Measurements from ENCODE around the gene PLCB2.

PLCB2 gene

GRCh38 chr15:40248006-40248783, 59.5 kb downstream of the PLCB2 start:
- no peak for DNase-seq

DNA sequence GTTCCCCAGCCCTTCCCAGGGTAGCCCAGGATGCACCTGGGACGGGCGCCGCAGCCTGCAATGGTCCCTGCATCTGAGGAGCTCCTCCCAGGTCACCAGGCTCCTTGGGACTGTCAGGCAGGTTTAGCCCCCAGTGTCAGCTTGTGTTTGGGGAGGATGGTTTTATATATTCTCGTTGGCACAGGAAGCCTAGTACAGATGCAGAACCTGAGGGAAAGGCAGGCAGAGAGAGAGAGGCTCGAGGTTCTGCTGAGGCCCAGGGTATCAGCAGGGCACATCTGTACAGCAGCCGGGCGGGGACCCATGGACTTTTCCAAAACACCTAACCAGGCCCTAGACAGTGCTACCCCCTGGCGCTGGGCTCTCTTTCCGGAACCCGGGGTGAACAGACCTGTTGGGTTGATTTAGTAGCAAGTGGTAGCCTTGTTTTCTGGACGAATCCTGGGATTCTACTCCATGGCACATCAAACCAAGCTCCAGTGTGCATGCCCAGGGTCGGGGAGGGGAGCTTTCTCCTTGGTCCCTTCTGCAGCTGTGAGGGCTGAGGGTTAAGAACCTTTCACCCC, 60.2 kb downstream of the PLCB2 start:
- no peak for DNase-seq

GRCh38 chr15:40246496-40247280, 61.0 kb downstream of the PLCB2 start:
- DNase-seq = no peak

GRCh38 chr15:40245666-40246450, 61.9 kb downstream of the PLCB2 start:
- DNase-seq = no peak

DNA sequence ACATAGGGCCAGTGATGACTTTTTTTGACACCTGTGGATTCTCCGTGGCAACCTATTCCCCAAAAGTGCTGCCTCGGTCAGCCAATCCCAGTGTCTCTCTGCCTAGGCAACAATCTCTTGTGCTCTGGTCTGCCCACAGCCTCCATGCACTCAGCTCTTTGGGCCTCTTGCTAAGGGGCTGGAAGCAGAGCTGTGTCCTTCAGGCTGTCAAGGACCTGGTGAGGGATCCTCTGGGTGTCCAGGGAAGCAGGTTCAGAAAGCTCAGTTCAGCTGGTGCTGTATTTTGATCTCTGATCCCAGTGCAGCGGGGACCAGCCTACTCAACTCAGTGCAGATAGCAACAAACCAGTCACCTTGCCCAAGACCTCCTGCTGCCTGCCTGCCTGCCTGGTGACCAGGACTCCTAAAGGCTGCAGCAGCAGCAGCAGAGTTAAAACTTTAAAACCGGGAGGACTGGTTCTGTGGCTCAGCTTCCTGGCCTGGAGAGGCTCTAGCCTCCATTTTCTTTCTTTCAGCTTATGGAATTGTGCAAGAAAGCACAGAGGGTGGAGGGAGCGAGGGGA, 62.7 kb downstream of the PLCB2 start:
- DNase-seq = no peak

- DNase-seq = no peak
Measured at GRCh38 chr15:40243126-40243810, 64.5 kb downstream of the PLCB2 start.

DNA sequence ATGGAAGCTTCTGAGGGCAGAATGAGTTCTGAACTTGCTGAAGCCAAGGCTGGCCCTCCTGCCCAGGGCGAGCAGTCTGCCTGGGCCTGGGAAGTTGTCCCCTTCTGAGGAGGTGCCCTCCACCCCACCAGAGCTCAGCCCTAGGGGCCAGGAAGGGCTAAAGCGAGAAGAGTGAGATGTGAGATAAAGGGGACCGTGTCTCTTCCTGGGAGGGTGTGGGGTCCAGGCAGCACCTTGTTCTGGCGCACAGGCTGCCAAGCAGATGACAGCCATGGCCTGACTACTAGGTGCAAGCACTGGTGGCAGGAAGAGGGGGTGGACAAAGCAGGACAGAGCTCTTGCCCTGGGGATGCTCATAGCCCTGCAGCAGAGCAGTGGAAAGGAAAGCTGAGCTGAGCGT, 65.1 kb downstream of the PLCB2 start:
- no peak for DNase-seq

DNA sequence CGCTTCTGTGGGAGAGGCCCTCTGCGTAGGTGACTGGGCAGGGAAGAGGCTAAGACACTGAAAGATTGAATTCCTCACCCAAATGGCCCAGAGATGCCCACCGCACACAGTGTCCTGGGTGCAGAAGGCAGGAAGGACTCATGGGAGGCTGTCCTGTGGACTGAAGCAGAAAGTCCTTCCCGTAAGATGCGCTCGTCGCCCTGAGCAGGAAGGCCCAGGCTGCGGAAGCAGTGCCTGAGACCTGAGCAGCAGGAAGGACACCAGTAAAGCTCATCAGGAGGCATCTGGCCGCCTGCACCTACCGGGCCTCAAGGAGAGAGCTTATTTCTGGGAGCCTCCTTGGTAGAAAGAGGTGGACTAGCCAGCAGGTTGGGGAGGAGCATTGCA, 65.5 kb downstream of the PLCB2 start:
- DNase-seq = no peak

GRCh38 chr15:40241269-40242212, 66.2 kb downstream of the PLCB2 start:
- no peak for DNase-seq

DNA sequence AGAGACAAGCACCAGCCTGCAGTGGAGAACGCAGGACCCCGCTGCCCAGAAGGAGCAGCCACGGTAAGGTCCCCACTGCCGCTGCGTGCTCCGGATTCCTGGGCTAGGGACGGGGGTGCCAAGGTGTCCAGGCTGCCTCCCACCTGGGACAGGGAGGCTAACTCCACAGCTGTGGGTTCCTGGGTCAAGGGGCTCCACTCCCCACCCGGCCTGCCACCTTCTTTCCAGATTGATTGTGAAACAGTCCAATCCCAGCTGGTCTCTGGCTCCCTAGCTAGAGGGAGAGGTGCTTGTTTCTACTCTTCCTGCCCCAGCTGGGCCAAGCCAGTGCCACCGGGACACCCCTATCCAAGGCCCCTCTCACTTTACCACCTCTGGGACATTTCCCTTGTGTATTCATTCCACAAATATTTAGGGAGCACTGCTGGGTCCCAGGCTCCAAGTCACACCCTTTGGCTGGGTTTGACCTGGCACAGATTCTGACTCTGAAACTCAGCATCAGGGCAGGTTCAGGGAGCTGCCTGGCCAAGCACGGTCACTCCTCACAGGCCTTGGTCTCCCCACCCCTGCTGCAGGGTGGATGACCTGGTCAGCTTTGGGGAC, 67.0 kb downstream of the PLCB2 start:
- DNase-seq = no peak

DNA sequence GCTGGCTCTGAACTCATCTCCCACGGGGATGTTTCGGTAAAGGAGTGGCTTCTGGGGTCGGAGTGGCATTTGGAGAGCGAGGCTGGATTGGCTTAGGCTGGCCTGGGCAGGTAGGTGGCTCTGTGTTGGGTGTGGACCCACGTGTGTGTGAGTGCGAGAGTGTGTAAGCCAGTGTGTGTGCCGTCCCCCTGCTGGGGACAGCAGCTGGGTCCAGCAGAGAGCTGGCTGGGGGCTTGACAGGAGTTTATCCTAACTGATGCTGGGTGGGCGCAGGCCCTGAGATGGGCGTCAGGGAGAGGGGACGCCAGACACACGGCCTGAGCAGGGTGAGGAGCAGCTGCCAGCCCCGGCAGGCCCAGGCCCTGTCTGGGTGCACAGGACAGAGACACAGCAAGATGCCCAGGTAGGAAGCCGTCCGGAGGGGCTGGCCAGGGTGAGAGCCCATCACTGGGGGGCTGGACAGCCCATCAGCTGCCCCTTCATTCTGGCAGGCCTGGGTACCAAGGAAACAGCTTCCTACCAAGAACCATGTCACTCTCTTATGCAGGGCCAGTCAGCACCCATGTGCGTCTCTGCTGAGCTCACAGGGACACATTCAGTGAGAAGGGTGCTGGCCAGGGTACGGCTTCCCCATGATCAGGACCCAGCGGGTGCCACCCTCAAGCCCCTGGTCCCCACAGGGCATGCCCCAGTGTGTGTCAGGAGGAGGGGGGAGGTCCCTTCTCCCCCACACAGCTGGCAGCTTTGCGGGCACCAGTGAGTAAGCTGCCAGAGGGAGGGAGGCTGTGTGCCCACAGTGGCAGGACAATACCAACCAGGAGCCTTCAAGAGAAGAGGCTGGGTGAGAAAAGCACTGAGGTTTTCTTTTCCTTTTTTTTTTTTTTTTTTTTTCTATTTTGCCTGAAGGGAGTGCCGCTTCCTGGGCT, 67.8 kb downstream of the PLCB2 start:
- no peak for DNase-seq

DNA sequence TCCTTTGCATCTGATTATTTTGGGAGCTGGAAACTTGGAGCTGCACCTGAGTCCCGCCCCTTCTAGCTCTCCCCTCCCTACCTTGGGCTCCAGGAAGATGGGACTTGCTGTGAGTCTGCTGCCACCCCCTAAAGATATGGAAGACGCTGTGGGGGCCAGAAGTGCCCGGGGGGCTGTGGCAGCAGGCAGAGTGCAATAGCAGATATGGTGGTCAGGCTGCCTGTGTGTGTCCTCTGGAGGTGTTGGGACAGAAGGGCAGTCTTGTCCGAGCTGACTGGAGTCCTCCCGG, 68.4 kb downstream of the PLCB2 start:
- no peak for DNase-seq

- peak; percentile 28 for DNase-seq
Measured at GRCh38 chr15:40238532-40239403, 69.0 kb downstream of the PLCB2 start, which contains the start of gene PAK6. PAK6 (plus strand) TSS chr15:40239063; CDS start chr15:40264786, 25,723 bp downstream.
